ENCODE data around the gene CASTOR1.

GRCh38 chr22:30260682-30261081, 28.6 kb downstream of the CASTOR1 start:
- TF ChIP-seq GATA2 (IDR thresholded peaks at IDR 0.05; ENCODE audit: low read depth, low read length), result no peak
- no peak for TF ChIP-seq GATA3 (IDR thresholded peaks at IDR 0.05; ENCODE audit: low read depth, low read length)
